Mesenteric fat pad (tissue), 1 donor: ENCODE measurements around the gene PDLIM7. TPM values are rescaled to one million over a fixed set of nuclear protein-coding genes. Genes with fewer than 3 reads are reported as not detected.

Experiments
- DNase-seq: peaks from one replicate; pipeline ENCODE4 v3.0.0-alpha.2; 2020; ENCODE audit warnings: low spot score
- total RNA-seq: library from RNA; stranded (reverse); fragmentation: NEBNext Ultra II Directional; extraction: Animal tissue kit (Norgen Biotek cat#: 25700); gene quantifications from one replicate; pipeline ENCODE4 v1.2.1, GENCODE V29; 2021
- donor health status: DM: yes; HTN: yes; CAD: no.

PDLIM7 gene
- total RNA-seq, 1 donor from 2014 or later, result 58.8 TPM

GRCh38 chr5:177524941-177525655, 27.7 kb upstream of the PDLIM7 start:
- no peak for DNase-seq

DNA sequence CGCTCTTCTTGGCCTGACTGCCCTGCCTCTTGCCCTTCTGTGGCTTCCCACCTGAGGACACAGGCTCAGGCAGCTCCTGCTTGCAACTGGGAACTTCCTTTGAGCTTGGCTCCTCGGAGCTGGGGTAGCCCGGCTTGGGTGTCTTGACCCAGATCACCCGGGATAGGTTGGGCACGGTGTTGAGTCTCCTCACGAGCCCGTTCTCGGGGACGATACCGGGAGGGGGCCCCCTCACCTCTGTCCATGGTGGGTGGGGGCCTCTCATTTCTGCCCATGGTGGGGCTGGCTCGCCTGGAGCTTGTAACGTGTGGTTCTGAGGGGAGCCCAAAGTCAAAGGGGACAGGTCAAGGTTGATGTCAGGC, 27.1 kb upstream of the PDLIM7 start:
- no peak for DNase-seq

- no peak for DNase-seq
Observed at GRCh38 chr5:177523711-177524538, 26.5 kb upstream of the PDLIM7 start.

DNA sequence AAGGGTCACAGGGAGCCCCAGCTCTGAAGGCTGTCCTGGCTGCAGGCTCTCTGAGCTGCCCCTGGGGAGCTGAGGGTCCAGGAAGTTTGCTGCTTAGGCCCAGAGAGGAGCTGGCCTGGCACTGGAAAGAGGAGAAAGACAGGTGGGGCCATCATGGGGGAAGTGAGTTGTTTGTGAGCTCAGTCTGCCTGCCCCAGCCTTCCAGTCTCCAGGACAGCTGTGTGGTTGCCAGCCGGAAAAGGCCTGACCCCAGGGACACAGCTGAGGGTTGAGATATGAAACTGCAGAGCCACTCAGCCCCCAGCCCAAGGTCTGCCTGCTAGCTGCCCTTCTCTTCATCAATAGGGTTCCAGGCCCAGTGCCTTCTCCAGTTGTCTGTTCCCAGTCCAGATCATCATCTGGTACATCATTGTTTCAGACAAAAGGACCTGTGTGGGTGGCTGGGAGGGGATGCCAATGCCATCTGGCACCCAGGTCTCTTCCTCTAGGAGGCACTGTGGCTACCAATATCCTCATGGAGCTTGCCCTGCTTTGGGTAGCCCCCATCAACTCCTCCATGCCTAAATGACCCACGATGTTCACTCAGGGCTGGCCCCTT, 23.6 kb upstream of the PDLIM7 start:
- DNase-seq, result no peak

DNA sequence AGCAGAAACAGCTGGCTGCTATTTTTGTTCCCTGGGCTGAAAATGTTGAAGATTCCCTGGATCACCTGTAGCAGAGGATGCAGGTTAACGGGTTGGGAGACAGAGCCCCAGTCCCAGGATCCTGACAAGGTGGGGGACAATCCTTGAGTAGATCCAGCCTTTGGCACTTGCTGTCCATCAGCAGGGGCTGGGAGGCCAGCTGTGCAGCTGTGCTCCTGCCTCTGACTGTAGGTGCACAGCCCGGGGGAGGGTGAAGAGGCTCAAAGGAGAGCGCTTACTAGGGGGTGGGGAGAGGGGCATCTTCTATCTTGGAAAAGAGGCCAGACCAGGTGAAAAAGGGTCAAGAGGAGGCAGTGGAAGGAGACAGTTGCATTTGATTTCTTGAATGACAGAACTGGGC, 22.9 kb upstream of the PDLIM7 start:
- no peak for DNase-seq

DNA sequence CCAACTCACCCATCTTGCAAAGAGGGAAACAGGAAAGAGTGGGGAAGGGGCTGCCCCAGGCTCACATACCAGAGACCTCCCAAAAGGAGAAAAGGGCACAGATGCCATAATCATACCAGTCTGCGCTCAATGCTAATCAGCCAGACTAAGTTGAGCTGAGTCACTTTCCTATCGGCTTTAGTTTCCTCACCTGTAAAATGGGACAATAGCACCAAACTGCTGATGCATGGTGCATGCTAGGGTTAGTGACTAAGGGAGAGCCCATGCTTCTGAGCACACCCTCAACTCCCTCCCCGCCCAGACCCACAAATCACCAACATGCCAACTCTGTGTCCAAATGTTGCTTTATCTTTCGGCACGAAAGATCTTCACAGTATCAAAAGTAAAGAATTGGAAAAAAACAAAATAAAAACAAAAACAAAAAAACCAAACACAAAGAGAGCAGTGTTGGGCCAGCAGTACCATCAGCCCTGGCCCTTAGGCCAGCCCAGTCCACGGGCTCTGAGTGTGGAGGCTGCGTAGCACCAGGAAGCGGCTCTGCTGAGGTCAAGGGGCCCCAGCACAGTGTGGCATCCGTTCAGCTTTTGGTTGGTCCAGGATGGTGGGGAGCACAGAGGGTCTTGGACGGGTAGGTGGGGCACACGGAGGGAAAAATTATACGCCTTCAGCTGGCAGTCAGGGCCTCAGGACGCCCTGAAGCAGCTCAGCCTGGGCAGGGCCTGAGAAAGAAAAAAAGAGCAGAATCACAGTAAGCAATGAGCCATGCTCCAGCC, 22.2 kb upstream of the PDLIM7 start:
- DNase-seq, result no peak

GRCh38 chr5:177516601-177517568, 19.5 kb upstream of the PDLIM7 start, which contains the start of gene DDX41:
Gene DDX41 (minus strand): TSS chr5:177516961. CDS start chr5:177516945, 16 bp downstream.
- peak; percentile 99 for DNase-seq

- no peak for DNase-seq
Observed at GRCh38 chr5:177515580-177515979, 18.2 kb upstream of the PDLIM7 start.

- no peak for DNase-seq
Observed at GRCh38 chr5:177514541-177514940, 17.1 kb upstream of the PDLIM7 start.

- DNase-seq, result no peak
Observed at GRCh38 chr5:177513500-177513899, 16.1 kb upstream of the PDLIM7 start.

DNA sequence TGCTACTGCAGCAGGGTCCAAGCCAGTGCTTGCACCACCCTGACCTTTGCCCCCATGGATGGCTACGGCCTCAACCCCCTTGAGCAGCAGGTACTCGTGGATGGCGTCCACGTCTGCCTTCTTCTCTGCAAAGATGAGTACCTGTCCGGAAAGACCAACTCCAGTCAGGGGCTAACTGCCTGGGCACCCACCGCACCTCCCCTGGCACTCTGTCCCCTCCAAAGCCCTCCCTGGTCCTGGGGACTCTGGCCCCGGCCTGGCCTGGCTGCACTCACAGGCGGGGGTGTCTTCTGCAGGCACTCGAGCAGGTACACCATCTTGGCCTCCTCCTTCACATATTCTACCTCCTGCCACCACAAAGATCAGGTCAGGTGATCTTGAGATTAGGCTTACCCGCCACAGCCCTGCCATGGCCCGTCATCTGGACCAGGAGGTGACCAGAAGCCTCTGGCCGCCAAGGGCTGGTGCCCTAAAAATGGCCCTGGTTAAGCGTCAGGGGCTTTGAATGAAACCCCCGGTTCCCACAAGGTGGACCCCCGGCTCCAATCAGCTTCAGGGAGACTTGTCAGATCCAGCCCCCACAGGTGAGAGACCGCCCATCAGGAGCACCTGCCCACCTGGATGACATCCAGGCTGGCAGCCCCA, 15.5 kb upstream of the PDLIM7 start:
- no peak for DNase-seq

DNA sequence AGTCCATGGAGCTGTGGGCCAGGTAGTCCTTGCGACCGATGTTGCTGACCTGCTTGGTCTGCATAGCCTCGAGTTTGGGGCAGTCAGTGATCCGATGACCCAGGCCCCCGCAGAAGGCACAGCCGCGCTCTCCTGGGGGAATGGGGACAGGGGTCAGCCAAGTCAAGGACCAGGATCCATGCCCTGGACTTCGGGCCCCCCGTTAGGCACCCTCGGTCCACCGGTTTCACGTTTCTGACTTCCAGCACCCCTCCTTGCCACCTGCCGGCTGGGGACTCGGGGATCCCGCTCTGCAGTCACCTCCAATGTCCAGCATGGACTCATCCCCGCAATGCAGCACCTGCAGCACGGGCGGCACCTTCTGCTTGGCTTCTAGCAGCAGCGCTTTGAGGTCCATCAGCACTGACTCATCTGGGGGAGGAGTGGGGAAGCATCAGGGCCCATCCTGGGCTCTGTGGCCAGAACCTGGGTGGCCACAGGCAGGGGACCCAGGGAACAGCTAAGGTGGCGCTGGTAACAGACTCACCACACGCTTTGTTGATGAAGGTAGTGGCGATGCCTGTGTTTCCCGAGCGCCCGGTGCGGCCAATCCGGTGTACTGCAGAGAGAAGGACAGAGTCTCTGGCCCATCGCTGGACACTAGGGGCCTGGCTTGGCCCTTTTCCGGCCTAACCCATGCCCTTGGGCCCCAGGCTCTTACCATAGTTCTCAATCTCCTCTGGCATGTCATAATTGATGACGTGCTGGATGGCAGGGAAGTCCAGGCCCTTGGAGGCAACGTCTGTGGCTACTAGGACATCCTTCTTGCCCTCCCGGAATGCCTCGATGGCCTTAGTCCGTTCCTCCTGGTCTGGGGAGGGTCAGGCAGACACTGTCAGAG, 14.6 kb upstream of the PDLIM7 start:
- no peak for DNase-seq

GRCh38 chr5:177511181-177511580, 13.8 kb upstream of the PDLIM7 start:
- DNase-seq, result no peak

DNA sequence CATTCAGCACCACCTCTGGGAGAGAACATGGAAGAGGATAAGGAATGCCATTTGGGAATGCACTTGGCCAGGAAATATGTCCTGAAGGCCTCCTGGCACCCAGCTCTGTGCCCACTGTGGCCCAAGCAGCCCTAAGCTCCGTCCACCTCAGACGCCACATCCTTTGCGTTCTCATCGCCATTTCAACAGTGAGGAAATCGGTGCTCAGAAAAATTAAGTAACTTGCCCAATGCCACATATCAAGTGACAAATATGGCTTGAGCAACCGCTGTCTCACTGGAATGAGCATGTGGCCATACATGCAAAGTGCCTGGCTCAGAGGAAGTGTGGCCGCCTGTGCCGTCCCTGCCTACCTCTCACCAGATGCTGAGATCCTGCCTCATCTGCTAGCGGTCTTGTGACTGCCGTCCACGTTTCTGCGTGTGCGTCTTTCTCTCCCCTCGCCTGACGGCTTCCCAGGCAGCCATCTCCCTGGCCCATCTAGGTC, 13.2 kb upstream of the PDLIM7 start:
- DNase-seq, result no peak

GRCh38 chr5:177509991-177510566, 12.7 kb upstream of the PDLIM7 start:
- no peak for DNase-seq

- DNase-seq, result no peak
Observed at GRCh38 chr5:177509381-177509951, 12.1 kb upstream of the PDLIM7 start, which contains the start of gene DOK3. Gene DOK3 (minus strand): TSS chr5:177509826. CDS start chr5:177509540, 286 bp downstream.

- DNase-seq, result no peak
Observed at GRCh38 chr5:177508837-177509236, 11.4 kb upstream of the PDLIM7 start.

GRCh38 chr5:177508221-177508611, 10.8 kb upstream of the PDLIM7 start:
- DNase-seq, result no peak
